PC-3 (cell line): ENCODE data around the gene DSG1. TPM values are rescaled to one million over a fixed set of nuclear protein-coding genes. Genes with fewer than 3 reads are reported as not detected.
"Not testable (repeated sequence)": the region's sequence is repeated elsewhere in the genome, so short reads cannot be mapped to it uniquely, and the experiment has no call there.

Experiments used
- ATAC-seq: fragments of 200-7000 bp; cut with Tn5 transposase; 2 replicates; pipeline ENCODE4 v1.9.1; 2020; ENCODE audit warnings: mild to moderate bottlenecking, moderate library complexity
- BruUV-seq: library from RNA; stranded (reverse); fragments of 400-500 nt; replicated peaks from 2 replicates; lab custom pipeline; 2021; lab: Mats Ljungman, UMichigan
- CTCF ChIA-PET: fragments of 300-600 bp; sonication (Branson Sonifier 250); formaldehyde crosslinking; loops from one replicate; lab custom pipeline; 2022; ENCODE audit warnings: antibody characterized with exemption; lab: Charles Lee
- POLR2A ChIA-PET: fragments of 300-600 bp; sonication (Branson Sonifier 250); formaldehyde crosslinking; loops from one replicate; lab custom pipeline; 2022; ENCODE audit warnings: antibody characterized with exemption; ENCODE audit not compliant: unreplicated experiment; lab: Charles Lee
- DNase-seq: peaks from one replicate; pipeline ENCODE4 v3.0.0-alpha.2; 2015
- H2AFZ ChIP-seq: fragments of 300-600 bp; sonication (generic); 2 replicates; pipeline ENCODE4 v1.6.0; 2016; ENCODE audit warnings: antibody characterized with exemption, low read length
- H3F3A ChIP-seq: fragments of 300-600 bp; sonication (generic); one replicate; pipeline ENCODE4 v1.6.0; 2017; ENCODE audit warnings: antibody characterized with exemption, low read length, control low read depth, mild to moderate bottlenecking; ENCODE audit not compliant: unreplicated experiment
- H3K27ac ChIP-seq: fragments of 300-600 bp; sonication (generic); 2 replicates; pipeline ENCODE4 v1.5.1; 2016; ENCODE audit warnings: mild to moderate bottlenecking, low read length
- H3K27me3 ChIP-seq: fragments of 300-600 bp; sonication (generic); 2 replicates; pipeline ENCODE4 v1.6.1; 2016; ENCODE audit warnings: low read length, mixed read lengths
- H3K36me3 ChIP-seq: fragments of 300-600 bp; sonication (generic); 2 replicates; pipeline ENCODE4 v1.6.1; 2016; ENCODE audit warnings: low read depth, mixed run types, low read length, mixed read lengths
- H3K4me1 ChIP-seq: fragments of 300-600 bp; sonication (generic); 2 replicates; pipeline ENCODE4 v1.5.1; 2016; ENCODE audit warnings: low read length; ENCODE audit not compliant: insufficient read depth
- H3K4me2 ChIP-seq: fragments of 300-600 bp; sonication (generic); 2 replicates; pipeline ENCODE4 v1.6.0; 2016; ENCODE audit warnings: low read length
- H3K4me3 ChIP-seq: fragments of 300-600 bp; sonication (generic); 2 replicates; pipeline ENCODE4 v1.5.1; 2016; ENCODE audit warnings: mild to moderate bottlenecking, low read length, mixed read lengths
- H3K79me2 ChIP-seq: fragments of 300-600 bp; sonication (generic); 2 replicates; pipeline ENCODE4 v1.6.1; 2017; ENCODE audit warnings: low read length, mixed read lengths
- H3K9ac ChIP-seq: fragments of 300-600 bp; sonication (generic); 2 replicates; pipeline ENCODE4 v1.6.0; 2016; ENCODE audit warnings: mild to moderate bottlenecking, low read length
- H3K9me2 ChIP-seq: fragments of 300-600 bp; sonication (generic); replicated peaks from 2 replicates; pipeline ENCODE4 v1.6.1; 2016; ENCODE audit warnings: mixed run types, low read length, mixed read lengths
- H3K9me3 ChIP-seq: fragments of 300-600 bp; sonication (generic); 2 replicates; pipeline ENCODE4 v1.6.1; 2016; ENCODE audit warnings: low read length, mixed read lengths
- H4K20me1 ChIP-seq: fragments of 300-600 bp; sonication (generic); 2 replicates; pipeline ENCODE4 v1.6.1; 2016; ENCODE audit warnings: low read length, mixed read lengths
- EZH2 ChIP-seq: fragments of 300-600 bp; sonication (generic); IDR thresholded peaks from one replicate; pipeline ENCODE4 v1.6.1; 2017; ENCODE audit warnings: antibody characterized with exemption, mild to moderate bottlenecking, low read length; ENCODE audit not compliant: unreplicated experiment
- EZH2phosphoT487 ChIP-seq: fragments of 300-600 bp; sonication (generic); IDR thresholded peaks from 2 replicates; pipeline ENCODE4 v1.6.1; 2018; ENCODE audit warnings: mild to moderate bottlenecking, antibody characterized with exemption, low read length, borderline replicate concordance
- intact Hi-C: fragments of 100-400 bp; cut with micrococcal nuclease; formaldehyde crosslinking; loops from 2 replicates; pipeline ENCODE4 v1.9.0; 2023
- total RNA-seq: library from RNA; depleted of rRNA; stranded (reverse); fragments of >200 nt; gene quantifications from 2 replicates; pipeline ENCODE4 v1.2.3, GENCODE V29; 2014
- TF ChIP-seq, protein P1 (sequence below): fragments of 300-600 bp; sonication (generic); conservative IDR thresholded peaks from 2 replicates; pipeline ENCODE4 v1.5.1; 2017; ENCODE audit warnings: antibody characterized with exemption, low read depth, mild to moderate bottlenecking, low read length

DSG1 gene
- total RNA-seq, 1 experiment from 2014 or later: not detected

DNA sequence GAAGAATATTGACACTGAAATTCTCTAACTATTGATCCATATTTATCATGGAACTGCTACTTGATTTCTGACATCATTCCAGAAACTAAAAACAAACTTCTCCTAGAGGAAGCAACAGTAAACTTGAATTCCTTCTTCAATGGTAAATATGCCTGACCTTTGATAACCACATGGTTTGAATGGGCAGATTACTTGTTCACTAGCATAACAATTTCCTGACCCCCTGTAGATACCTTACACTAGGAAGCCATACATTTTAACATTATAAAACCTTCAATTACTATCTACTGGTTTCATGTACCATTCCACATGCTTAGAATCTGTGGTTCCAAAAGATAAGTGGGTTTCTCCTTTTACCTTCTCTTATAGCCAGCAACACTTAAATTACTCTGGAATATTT is 36.5 kb upstream of the DSG1 start:
- no peak overlapping the region for H3K4me3 ChIP-seq
- no peak overlapping the region for H2AFZ ChIP-seq
- no peaks in the 10 kb centered on the region for H3K9me2 ChIP-seq
- no peaks in the 10 kb centered on the region for H4K20me1 ChIP-seq
- no TSS peak for BruUV-seq
- no peaks in the 10 kb centered on the region for H3K4me1 ChIP-seq
- DNase-seq (no peak), ATAC-seq (no peak)
- intact Hi-C loops: no loop called here
- H3K9me3 ChIP-seq: no peaks in the 10 kb centered on the region
- H3K27ac ChIP-seq: no peak overlapping the region
- ChIA-PET POLR2A (no interaction called here), CTCF (no interaction called here)
- H3K4me2 ChIP-seq: no peak overlapping the region
- no peaks in the 10 kb centered on the region for H3K36me3 ChIP-seq
- H3K79me2 ChIP-seq: no peaks in the 10 kb centered on the region
- no peak for TF ChIP-seq EZH2phosphoT487
- TF ChIP-seq, protein P1, sequence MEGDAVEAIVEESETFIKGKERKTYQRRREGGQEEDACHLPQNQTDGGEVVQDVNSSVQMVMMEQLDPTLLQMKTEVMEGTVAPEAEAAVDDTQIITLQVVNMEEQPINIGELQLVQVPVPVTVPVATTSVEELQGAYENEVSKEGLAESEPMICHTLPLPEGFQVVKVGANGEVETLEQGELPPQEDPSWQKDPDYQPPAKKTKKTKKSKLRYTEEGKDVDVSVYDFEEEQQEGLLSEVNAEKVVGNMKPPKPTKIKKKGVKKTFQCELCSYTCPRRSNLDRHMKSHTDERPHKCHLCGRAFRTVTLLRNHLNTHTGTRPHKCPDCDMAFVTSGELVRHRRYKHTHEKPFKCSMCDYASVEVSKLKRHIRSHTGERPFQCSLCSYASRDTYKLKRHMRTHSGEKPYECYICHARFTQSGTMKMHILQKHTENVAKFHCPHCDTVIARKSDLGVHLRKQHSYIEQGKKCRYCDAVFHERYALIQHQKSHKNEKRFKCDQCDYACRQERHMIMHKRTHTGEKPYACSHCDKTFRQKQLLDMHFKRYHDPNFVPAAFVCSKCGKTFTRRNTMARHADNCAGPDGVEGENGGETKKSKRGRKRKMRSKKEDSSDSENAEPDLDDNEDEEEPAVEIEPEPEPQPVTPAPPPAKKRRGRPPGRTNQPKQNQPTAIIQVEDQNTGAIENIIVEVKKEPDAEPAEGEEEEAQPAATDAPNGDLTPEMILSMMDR: no peak
- no peak for TF ChIP-seq EZH2
- H3K9ac ChIP-seq: no peak overlapping the region
- H3F3A ChIP-seq: no peaks in the 10 kb centered on the region
- no peaks in the 10 kb centered on the region for H3K27me3 ChIP-seq

DNA sequence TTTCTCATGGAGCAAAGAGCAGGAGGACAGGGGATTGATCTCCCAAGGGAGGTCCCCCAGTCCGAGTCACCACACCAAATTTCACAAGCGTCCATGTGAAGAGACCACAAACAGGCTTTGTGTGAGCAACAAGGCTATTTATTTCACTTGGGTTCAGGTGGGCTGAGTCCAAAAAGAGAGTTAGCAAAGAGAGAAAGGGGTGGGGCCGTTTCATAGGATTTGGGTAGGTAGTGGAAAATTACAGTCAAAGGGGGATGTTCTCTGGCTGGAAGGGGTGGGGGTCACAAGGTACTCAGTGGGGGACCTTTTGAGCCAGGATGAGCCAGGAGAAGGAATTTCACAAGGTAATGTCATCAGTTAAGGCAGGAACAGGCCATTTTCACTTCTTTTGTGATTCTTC is 28.5 kb upstream of the DSG1 start:
- DNase-seq, H3F3A ChIP-seq, H3K4me1 ChIP-seq, H3K79me2 ChIP-seq, H3K36me3 ChIP-seq, BruUV-seq, H3K9ac ChIP-seq, H3K27ac ChIP-seq, H3K4me2 ChIP-seq, intact Hi-C loops, H2AFZ ChIP-seq, H3K9me3 ChIP-seq, H3K9me2 ChIP-seq, ATAC-seq, POLR2A ChIA-PET, H3K4me3 ChIP-seq, H4K20me1 ChIP-seq, H3K27me3 ChIP-seq, CTCF ChIA-PET: not testable (repeated sequence)

DNA sequence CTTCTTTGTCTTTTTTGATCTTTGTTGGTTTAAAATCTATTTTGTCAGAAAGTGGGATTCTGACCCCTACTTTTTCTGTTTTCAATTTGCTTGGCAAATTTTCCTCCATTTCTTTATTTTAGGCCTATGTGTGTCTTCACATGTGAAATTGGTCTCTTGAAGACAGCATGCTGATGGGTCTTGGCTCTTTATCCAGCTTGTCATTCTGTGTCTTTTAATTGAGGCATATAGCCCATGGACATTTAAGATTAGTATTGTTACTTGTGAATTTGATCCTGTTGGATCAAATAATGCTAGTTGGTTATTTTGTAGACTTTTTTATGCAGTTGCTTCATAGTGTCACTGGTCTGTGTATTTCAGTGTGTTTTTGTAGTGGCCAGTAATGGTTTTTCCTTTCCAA is 26.3 kb upstream of the DSG1 start:
- ATAC-seq: no peak
- H3F3A ChIP-seq: no peaks in the 10 kb centered on the region
- no peaks in the 10 kb centered on the region for H3K4me1 ChIP-seq
- H3K9me3 ChIP-seq: no peaks in the 10 kb centered on the region
- H3K9me2 ChIP-seq: no peaks in the 10 kb centered on the region
- DNase-seq: no peak
- H3K4me2 ChIP-seq: no peak overlapping the region
- no peaks in the 10 kb centered on the region for H3K36me3 ChIP-seq
- TF ChIP-seq EZH2phosphoT487 (no peak), EZH2 (no peak)
- TF ChIP-seq, protein P1: no peak
- ChIA-PET CTCF (no interaction called here), POLR2A (no interaction called here)
- H4K20me1 ChIP-seq: no peaks in the 10 kb centered on the region
- H2AFZ ChIP-seq: no peak overlapping the region
- H3K27ac ChIP-seq: no peak overlapping the region
- H3K27me3 ChIP-seq: no peaks in the 10 kb centered on the region
- H3K4me3 ChIP-seq: no peak overlapping the region
- H3K9ac ChIP-seq: no peak overlapping the region
- H3K79me2 ChIP-seq: no peaks in the 10 kb centered on the region
- intact Hi-C loops: no loop called here
- no TSS peak for BruUV-seq
